PC-9 (cell line): ENCODE data around the gene TPI1.

ENCODE experiments used
- EZH2 ChIP-seq: fragments of 200-600 bp; sonication (generic); IDR thresholded peaks from 2 replicates; pipeline ENCODE4 v1.8.0; 2017; ENCODE audit warnings: antibody characterized with exemption, low read depth
- TF ChIP-seq, protein P1 (sequence below): fragments of 200-600 bp; sonication (generic); conservative IDR thresholded peaks from 2 replicates; pipeline ENCODE4 v1.6.1; 2017; ENCODE audit warnings: mixed run types, antibody characterized with exemption, mild to moderate bottlenecking, moderate library complexity

DNA sequence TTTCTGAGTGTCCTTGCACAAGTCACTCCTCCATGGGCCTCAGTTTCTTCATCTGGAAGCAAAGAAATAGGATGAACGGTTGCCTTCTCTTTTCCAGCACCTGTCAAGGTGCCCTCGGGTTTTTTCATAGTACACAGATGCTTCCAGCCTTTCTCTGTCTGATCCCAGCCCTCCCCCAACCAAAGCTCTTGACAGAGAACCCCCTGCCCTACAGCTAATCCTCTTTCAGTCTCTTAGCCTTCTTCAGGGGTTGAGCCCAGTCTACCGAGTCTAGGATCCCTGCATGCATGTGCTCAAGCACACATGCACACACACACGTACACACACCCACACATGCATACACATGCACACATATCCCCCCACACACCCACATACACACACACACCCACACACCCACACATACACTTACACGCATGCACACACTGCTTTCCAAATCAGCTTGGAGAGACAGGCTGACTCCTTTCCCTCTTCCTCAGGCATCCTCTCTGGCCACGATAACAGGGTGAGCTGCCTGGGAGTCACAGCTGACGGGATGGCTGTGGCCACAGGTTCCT lies 20.9 kb upstream of the TPI1 start:
- TF ChIP-seq, protein P1, sequence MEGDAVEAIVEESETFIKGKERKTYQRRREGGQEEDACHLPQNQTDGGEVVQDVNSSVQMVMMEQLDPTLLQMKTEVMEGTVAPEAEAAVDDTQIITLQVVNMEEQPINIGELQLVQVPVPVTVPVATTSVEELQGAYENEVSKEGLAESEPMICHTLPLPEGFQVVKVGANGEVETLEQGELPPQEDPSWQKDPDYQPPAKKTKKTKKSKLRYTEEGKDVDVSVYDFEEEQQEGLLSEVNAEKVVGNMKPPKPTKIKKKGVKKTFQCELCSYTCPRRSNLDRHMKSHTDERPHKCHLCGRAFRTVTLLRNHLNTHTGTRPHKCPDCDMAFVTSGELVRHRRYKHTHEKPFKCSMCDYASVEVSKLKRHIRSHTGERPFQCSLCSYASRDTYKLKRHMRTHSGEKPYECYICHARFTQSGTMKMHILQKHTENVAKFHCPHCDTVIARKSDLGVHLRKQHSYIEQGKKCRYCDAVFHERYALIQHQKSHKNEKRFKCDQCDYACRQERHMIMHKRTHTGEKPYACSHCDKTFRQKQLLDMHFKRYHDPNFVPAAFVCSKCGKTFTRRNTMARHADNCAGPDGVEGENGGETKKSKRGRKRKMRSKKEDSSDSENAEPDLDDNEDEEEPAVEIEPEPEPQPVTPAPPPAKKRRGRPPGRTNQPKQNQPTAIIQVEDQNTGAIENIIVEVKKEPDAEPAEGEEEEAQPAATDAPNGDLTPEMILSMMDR = no peak
- TF ChIP-seq EZH2 = no peak
